Activated CD4-positive, alpha-beta T cell treated with anti-CD3 and anti-CD28 coated beads, Interleukin-2, Interleukin-4, amounts not matched to agents 100 ng/mL and 50 ng/mL, durations not matched to agents 16 hours and 8 hours (primary cell): ENCODE measurements around the gene NCOA6.

Experiments
- DNase-seq: peaks from one replicate; pipeline ENCODE4 v3.0.0-alpha.2; 2020; ENCODE audit warnings: low spot score

The NCOA6 gene

DNA sequence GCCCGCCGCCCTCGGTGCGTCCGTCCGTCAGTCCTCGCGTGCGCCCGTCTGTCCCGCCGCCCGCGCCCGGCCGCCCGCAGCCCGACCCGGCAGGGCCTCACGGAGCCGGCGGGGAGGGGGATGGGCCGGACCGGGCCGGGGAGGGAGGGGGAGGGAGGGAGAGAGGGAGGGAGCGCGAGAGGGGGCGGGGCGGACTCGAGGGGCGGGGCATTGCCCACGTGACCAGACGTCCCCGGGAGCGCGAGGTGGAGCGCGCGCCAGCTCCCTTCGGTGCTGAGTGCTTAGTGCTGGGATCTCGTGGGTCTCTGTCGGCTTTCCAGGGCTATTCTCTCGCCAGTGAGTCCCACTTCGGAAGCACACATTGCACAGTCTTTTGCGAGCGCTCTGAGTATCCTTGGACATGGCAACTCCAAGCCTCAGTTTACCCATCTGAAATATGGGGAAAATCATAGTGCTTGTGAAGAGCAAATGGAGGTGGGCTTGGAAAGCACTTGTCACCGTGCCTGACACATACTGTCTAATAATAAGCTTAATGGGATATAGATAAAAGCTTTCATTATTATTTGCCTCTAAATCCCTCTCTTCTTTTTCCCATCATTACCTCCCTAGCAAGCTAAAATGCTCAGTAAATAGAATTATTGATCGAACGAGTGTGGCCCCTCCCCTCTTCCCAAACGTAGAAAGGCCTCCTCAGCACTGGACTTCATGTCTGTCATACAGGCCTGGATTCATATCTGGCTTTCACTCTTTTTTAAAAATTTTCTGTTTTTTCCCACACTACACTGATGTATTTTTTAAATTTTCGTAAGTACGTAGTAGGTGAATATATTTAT is at the start of gene NCOA6:
Gene NCOA6, minus strand, starts transcription at position 122 of the 833 bp plus-strand sequence. CDS start 43,296 bp downstream, outside the sequence.
- peak; percentile 85 for DNase-seq

DNA sequence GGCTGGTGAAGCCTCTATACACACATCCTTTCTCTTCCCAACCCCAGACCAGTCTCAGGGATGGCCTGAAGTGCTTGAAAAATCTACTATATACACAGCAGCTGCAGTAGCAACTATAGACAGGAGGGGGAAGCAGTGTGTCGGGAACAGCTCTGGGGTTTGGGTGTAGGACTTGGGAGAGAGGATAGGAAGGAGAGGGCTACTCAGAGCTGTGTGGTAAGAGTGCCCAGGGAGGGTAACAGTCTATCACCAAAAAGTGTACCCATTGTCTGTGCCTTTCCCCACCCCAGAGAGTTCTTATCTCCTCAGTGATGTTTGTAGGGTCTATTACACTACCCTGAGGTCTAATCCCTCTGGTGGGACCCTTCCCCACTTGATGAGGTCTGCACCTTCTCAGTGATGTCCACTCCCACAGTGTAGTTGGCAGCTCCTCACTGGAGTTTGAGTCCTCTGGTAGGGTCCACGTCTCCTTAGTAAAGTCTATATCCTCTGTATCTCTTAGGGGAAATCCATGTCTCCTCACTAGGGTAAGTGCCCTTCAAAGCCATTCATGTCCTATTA is 48.7 kb upstream of the NCOA6 start:
- peak; percentile 78 for DNase-seq

DNA sequence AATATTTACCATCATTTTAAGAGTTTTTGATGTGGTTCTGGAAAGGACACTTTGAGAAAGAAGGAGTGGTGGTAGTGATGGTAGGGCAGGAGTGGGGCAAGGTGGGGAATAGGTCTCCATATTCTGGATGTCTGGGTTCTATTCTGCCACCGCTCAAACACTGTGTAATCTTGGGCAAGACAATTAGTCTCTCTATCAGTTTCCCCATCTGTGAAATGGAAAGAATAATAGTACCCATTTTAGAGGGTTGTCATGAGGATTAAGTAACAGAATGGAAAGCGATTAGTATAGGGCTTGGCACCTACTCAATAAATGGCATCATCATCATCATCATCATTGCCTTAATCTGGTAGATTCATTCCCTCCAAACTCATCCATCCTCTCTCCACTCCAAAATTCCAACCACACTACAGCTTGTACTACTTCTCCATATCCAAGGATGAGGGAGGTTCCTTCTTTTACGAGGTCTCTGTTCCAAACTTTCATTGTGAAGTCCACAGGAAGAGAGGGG is 48.2 kb upstream of the NCOA6 start:
- no peak for DNase-seq

DNA sequence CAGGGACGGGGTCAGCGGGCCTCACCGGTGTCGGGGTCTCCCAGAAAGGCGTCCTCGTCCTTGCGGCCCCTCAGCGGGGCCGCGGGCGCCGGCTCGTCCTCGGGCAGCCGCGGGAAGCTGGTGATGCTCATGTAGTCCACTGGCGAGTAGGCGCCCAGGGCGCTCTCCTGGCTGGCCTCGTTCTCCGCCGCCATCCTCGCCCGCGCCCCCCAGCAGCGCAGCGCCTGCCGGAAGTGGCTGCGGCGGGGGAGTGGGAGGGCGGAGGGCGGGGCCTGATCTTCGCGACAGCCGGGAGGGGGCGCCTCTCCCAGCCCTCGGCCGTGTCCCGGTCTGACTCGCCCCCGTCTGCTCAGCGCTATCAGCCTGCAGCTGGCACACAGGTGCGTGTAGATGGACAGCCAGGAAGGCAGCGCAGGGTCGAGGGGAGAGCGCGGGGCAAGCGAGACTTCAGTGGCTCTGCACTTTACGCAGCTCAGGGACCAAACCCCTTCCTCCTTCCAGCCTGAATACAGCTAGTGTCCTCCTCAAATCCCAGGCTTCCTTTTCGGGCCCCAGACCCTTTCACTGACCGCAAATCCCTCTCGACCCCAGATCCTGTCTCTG is 47.3 kb upstream of the NCOA6 start, which contains the start of gene GGT7:
Gene GGT7, minus strand, starts transcription at position 235 of the 603 bp plus-strand sequence. Its CDS starts 41 bp downstream, at position 194.
- DNase-seq: peak; percentile 83

DNA sequence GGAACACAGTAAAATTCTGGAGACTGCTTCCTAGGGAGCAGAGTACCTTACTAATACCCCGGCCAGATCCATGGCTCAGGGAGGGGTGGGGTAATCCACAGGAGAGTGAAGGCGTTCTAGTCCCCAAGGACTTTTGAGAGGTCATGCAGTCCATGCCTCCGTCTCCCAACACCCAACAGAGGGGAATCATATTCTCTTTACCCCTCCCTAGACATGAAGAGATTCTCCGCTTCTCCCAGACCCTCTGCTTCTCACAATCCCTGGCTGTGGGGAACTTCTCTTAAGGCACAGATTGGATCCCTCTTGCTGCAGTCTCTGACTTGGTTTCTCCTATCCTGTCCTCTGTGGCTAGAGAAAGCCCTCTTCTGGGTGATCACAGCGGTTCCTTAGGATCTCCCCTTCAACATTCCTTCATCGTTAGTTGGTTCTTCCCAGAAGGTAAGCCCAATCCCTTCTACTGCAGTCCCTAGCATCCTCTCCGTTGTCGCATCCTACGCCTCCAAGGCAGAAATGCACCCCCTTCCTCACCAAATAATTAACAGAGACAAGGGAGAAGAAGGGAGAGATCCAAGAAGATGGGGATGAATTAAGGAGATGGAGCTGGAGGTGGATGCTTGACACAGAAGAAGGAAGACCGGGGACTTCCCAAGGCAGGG is 46.6 kb upstream of the NCOA6 start:
- no peak for DNase-seq

DNA sequence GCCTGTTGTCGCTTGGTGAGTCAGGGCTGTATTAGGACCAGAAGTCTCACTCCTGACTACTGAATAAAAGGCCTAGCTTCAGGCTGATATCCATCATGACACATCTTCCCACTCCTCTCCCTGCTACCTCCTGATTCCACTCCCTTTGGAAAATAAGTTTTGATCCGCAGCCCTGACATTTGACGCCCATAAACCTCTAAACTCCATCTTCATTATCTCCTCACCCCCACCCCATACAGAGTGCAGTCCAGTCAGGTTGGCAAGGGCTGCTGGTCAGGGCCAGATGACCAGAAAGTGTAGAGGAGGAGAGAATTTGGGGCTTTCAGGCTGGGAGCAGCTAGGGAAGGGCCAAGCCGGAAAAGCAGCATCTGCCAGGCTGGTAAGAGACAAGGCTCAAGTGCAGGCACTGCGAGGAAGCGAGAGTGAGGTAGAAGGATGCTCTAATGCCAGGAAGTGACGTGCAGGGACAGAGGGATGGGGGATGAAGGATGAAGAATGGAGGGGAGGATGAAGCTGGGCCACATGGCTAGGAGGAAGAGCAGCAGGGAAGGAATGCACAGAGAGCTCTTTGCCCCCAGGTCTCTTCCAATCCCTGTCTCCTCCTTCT is 46.0 kb upstream of the NCOA6 start:
- no peak for DNase-seq

DNA sequence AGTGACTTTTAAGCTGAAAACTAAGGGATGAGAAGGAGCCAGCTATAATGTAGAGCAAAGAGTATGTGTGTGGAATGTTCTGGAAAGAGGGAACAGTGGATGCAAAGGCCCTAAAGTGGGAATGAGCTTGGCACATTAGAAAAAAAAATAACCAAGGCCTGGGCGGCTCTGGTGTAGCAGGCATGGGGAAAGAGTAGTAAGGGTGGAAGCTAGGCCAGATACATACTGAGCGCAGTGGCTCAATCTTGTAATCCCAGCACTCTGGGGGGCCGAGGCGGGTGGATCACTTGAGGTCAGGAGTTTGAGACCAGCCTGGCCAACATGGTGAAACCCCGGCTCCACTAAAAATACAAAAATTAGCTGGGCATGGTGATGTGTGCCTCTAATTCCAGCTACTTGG is 38.8 kb upstream of the NCOA6 start:
- DNase-seq: no peak

DNA sequence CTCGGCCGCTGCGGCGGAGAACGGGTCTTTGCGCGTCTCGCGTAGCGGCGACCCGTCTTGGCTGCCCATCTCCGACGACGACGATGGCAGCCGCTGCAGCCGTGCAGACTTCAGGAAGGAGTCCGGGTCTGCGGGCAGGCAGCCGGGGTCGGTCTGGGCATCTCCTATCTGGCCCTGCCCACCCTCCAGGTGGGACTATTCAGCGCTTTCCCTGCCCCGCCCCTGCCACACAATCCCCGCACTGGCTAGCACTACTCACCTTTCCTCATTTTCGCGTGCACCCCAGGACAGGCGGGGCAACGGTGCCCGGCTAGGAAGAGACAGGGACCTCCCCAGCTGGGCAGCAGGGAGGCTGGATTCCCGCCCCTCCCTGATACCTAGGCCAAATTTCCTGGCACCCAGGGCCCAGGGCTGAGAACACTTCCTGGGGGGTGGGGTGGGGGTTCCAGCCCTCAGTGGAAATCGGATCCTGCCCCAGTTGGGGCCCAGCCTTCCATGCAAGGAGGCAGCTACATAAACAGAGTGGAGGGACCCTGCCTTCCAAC is 38.0 kb upstream of the NCOA6 start:
- no peak for DNase-seq

DNA sequence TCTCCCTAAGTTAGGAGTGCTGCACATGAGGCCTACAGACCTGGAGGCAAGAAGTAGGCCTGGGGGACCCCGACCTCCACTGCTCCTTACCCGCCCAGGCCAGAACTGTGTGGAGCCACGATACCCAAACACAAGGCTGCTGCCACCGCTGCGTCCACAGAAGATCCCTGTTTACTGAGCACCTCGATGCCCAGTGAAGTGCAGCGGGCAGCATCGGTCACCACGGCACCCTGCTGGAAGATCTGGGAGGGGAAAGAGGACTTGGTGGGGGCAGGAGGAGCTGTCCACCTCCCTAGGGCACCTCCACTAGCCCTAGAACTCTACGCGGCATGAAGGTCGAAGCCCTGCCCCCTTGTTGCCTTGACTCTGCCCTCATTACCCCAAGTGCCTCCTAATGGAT is 37.3 kb upstream of the NCOA6 start:
- DNase-seq: no peak

DNA sequence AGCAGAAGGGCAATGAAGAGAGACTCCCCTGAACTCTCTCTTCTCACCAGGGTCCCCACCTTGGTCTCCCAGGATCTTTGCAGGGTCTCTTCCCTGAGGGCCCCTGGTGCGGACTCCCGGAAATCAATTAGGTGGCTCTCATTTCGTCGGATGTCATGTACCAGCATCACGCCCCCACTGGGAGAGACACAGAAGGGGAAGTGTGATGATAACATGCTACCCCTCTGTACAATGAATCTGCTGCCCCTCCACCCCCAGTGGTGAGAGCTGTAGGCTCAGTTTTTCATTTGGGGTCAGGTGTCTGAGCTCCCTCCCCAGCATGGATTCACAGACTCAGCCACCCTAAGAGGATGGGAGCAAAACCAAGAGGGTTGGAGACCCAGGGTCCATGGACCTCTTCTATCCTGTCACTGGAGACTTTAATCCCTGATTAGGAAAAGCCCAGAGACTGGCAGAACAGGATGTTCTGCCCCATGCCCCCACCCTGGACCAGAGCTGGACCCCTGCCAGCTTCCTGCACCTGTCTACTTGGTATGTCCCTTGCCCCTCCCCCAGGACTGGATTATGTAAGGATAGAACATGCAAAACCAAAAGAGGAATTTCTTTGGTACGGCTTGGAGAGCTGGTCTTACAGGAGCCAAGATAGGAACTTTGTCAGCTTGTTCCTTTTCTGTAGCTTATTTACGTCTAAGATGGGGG is 36.1 kb upstream of the NCOA6 start:
- no peak for DNase-seq

DNA sequence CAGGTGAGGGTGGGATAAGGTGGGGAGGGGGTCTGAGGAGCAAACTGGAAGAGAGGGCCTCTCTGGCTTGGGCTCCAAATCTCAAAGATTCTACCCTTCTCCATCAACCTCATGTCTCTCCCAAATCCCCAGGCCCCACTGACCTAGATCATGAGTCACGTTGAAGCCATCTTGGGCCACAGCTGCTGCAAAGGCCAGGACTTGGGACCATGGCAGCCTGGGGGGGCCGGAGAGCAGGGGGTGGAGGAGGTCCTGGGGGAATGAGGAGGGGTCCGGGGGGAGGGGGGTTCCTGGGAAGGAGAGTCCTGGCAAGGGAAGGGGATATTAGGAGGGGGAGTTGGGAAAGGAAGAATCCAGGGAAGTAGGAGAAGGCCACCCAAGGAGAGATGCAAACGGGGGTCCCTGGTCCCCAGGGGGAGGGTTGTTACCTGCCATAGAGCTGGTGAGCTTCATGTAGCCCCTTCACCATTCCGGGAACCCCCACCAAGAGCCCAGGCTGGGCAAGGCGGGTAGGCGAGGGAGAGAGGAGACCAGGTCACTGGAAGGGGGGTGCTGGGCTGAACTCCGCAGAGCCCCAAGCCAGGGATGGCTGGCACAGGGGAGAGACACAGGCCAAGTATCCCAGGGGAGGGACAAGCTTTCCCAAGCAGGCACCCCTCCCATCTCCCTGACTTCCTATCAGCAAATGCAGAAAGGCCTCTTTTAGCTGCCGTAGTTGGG is 34.5 kb upstream of the NCOA6 start:
- no peak for DNase-seq

DNA sequence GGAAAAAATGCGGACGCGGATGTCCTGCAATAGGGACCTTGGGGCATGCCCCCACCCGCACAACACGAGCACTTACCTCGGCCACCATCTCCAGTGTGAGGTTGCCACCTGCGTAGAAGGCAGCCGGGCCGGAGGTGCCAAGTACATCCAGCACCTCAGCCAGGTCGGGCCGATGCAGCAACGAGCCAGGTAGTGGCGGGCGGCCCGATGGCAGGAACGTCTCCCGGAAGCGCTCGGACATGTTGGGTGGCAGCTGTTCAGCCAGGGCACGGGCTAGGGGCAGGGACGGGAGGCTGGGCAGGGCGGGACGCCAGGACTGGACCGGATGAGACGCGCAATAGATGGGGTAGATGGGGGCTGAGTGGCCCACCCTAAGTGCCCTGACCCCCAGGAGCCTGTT is 33.9 kb upstream of the NCOA6 start:
- no peak for DNase-seq

DNA sequence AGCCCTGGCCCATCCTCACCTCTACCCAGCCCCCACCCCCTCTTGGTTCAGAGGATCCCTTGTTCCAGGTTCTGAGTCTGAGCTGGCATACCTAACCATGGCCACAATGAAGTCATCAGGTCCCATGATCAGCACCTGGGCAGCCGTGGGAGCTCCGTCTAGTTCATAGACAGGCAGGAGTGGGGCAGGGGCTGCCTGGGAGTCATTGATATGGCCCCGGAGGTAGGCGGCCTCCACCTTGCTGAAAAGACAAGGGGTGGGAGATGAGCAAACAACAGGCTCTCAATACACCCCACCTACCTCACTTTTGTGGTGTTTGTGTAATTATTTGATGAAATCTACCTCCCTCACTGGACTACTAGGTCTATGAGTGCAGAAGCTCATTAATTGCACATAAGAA is 26.8 kb upstream of the NCOA6 start:
- no peak for DNase-seq

DNA sequence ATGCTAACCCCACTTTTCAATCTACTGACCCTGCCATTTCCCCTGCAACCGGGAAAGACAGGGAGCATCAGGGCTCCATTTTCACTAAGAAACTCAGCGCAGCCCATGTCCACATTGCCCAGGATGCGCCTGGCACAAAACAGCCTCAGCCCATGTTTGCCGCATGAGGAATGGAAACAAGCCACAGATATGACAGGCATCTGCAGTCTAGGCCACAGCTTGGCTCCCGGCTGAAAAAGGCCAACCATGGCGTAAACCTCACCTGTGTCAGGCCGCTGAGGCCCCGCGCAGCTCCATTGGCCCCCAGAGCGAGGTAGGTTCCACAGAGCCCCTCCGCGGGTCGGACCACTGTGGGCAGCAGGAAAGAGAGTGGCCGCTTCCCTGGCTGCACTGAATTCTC is 25.5 kb upstream of the NCOA6 start:
- no peak for DNase-seq

DNA sequence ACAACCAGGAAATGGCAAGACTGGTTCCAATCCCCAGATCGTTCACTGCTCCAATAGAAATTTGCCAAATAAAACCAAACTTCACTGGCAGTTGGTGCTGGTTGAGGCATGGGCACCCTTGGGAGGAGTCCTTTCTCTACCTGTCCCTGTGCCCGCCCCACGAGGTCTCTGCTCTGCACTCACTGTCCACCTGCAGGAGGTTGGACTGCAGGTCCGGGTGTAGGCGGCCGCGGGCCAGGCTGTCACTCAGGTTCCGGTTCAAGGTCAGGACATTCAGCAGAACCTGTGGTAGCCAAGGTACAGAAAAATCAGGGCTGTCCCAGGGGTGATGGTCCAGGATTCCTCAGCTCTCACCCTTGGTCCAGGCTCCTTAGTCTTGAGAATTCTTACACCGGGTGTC is 24.3 kb upstream of the NCOA6 start:
- DNase-seq: no peak

DNA sequence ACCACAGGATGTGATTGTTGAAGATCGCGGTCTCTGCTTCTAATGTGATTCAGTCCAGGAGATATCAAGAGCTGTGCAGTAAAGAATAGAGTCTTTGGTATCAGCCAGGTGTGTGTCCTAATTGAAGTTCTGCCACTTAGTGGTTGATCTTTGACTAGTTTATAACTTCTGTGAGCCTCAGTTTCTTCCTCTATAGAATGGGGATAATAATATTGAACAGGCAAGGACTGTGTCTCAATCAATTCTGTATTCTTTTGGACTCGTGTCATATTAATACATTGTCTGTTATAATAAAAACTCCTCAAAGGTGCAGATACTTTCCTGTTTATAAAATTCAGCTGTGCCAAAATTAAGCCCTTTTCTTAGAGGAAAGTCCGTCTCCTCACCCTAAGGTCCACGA is 23.1 kb upstream of the NCOA6 start:
- DNase-seq: no peak

DNA sequence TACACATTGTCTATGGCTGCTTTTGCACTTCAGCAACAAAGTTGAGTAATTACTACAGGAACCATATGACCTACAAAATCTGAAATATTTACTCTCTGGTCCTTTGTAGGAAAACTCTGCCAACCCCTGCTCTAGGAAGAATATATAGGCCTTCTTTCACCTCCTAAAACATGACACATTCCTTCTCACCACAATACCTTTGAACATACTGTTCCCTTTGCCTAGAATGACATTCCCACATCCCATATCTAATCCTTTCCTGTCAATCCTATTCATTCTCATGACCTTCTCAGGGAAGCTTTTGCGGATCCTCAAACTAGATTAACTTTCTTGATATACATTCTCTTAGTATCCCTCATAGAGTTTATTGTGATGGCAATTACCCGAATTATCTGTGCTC is 18.0 kb upstream of the NCOA6 start:
- no peak for DNase-seq

DNA sequence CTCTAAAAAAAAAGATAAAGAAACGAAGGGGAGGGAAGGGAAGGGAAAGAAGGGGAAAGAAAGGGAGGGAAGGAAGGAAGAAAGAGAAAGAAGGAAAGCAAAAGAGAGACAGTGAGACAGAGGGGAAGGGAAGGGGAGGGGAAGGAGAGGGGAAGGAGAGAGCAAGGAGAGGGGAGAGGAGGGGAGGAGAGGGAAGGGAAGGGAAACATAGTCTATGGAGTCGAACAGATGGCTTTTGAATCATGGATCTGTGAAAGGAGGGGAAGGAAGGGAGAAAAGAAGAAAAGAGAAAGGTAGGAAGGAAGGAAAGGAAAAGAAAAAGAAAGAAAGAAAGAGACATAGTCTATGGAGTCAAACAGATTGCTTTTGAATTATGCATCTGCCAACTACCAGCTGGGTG is 16.7 kb upstream of the NCOA6 start:
- no peak for DNase-seq

DNA sequence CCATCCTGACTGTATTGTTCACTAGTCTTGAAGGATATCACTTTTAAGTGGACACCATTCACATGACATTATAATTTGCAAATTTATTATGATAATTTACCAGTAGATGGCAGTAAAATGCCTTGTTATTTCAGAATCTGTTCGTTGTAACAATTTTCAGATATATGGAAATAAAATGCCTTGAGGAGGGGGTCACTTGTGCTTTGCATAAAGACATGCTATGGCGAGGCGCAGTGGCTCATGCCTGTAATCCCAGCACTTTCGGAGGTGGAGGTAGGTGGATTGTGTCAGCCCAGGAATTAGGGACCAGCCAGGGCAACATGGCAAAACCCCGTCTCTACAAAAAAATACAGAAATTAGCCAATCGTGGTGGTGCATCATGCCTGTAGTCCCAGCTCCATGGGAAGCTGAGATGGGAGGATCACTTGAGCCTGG is 9.0 kb upstream of the NCOA6 start:
- peak; percentile 50 for DNase-seq

DNA sequence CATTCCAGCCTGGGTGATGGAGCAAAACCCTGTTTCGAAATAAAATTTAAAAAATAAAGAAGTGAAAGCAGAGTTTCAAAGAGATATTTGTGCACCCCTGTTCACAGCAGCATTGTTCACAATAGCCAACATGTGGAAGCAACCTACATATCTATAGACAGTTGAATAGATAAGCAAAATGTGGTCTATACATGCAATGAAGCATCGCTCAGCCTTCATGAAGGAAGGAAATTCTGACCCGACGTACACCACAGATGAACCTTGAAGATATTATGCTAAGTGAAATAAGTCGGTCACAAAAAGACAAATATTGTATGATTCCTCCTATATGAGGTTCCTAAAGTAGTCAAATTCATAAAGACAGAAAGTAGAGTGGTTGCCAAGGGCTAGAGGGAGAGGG is 6.5 kb upstream of the NCOA6 start:
- no peak for DNase-seq

DNA sequence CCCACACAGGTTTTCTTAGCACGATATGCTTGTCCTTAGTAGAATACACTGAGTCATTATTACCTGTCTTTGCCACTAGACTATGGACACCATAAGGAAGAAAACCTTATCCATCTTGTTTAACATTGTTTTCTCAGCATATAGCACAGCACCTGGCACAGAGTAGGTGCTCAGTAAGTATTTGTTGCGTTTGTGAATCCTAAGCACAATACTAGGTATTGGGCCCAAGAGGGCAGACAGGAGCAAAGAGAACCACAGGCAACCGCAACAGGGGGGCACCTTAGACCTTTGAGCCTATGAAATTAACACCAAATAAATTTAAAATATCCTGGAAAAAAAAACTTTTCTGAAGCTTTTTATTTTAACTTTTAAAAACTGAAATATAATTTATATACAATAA is 3.7 kb upstream of the NCOA6 start:
- DNase-seq: no peak
